GM19397 (cell line): ENCODE results near the gene TARS2.
A peak's percentile ranks its signal among the peaks of the same experiment; 100 is the strongest.

Experiments used
- ATAC-seq: cut with Tn5 transposase; IDR thresholded peaks from one replicate; pipeline ENCODE4 v1.9.1; 2021; ENCODE audit warnings: mild to moderate bottlenecking, moderate library complexity; ENCODE audit not compliant: unreplicated experiment

TARS2 gene

GRCh38 chr1:150486966-150487762 is at the start of gene TARS2:
TSS of gene TARS2 (plus strand) at chr1:150487419. CDS start at chr1:150487451, 32 bp downstream.
- ATAC-seq: peak; percentile 98

DNA sequence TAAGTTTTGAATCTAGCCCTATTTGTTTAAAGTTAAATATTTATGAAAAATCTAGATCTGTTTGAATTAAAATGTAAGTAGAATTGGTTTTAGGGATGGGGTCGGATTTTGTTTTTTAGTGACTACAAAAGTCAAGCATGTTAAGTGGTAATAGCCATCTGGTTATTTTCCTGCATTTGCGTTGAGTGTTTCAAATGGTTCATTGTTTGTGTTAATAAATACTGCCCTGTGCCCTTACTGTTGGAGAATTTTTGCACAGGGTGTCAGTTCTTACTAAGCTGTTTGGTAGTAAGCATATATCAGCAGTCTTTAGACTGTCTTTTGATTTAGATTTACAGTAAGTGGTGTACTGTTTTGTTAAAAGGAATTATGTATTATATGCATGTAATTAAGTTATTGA is 46.1 kb upstream of the TARS2 start:
- no peak for ATAC-seq

GRCh38 chr1:150444232-150444631 is 43.0 kb upstream of the TARS2 start:
- ATAC-seq: no peak

DNA sequence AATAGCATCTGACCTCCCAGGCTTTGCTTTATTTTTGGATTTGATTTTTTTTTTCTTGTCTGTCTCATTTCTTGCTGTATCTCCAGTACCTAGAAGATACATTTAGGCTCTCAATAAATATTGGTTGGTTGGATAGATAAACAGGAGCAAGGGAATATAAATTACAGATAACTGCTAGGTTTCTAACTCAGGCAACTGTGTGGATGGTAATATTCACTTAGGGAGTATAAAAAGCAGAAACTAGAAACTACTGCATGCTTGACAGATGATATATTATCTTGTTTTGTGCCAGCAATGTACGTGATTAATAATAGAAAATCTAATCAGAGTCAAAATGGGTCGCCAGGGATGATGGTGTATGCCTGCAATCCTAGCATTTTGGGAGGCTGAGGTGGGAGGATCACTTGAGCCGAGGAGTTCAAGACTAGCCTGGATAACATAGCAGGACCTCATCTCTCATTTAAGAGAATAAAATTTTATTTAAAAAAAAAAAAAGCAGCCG is 31.0 kb upstream of the TARS2 start:
- ATAC-seq: no peak

- ATAC-seq: no peak
These were observed 22.8 kb upstream of the TARS2 start for GRCh38 chr1:150464422-150464826.

- ATAC-seq: no peak
These were observed 20.3 kb upstream of the TARS2 start for GRCh38 chr1:150466964-150467363.

DNA sequence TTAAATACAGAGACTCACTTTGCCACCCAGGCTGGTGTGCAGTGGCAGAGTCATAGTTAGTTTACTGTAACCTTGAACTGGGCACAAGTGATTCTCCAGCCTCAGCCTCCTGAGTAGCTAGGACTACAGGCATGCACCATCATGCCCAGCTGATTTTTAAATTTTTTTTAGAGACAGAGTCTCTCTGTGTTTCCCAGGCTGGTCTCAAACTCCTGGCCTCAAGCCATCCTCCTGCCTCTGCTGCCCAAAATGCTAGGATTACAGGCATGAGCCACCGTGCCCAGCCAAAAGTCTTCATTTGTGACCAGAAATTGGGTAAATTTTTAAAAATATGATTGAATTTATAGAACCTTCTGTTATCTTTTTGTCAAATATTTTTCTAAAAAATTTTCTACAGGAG is 17.9 kb upstream of the TARS2 start:
- ATAC-seq: no peak

GRCh38 chr1:150472601-150473200 is 14.5 kb upstream of the TARS2 start:
- ATAC-seq: no peak

DNA sequence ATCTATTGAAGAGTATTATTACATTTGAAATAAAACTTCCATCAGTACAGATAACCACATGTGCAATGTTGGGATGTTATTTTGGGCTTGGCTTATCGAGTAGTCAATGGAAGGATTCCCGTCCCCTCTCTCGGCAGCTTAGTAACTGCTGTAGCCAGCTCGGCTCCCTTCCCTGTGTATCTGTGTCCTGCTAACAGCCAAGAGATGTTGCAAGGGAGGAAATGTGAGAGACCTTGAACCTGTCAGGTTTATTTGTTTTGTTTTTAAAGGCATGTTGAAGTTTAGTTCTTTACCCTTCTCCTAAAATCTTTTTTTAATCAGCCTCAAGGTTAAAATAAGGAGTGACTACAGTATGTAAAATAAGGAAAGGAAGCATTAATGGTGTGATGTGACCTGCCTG is 13.6 kb upstream of the TARS2 start:
- no peak for ATAC-seq

DNA sequence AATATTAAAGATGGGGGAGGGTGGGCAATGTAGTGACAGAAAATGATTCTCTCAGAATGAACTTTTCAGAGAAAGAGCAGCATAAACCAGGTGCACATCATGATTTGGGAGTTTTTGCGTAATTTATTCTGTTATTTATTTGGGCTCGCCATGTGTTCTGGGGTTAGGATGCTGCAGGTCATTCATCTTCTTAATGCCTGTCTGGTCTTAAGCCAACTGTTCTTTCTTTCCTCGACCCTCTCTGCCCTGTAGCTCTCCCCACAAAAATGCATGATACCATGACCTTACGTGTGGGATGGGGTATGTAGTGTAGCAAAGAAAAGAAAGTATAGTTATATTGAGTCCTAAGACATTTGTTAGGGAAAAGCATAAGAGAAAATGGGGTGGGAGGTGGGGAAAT is 12.3 kb upstream of the TARS2 start:
- ATAC-seq: no peak

DNA sequence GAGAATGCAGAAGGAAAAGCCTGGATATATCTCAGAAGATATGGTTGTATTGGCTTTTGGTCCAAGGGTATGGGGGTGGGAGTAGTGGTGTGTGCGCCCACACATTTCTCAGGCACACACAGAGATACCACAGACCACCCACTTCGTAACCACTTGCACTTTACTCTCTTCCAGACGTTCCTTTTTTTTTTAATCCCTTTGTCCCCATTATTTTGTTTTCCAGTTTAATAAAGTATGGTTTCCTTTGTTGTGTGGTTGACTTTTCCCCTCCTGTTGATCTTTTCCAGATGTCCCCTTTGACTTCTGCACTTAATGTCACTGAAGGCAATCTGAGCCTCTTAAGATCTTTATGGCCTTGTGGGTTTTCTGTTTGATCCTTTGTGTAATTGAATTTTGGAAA is 10.5 kb upstream of the TARS2 start:
- ATAC-seq: no peak

DNA sequence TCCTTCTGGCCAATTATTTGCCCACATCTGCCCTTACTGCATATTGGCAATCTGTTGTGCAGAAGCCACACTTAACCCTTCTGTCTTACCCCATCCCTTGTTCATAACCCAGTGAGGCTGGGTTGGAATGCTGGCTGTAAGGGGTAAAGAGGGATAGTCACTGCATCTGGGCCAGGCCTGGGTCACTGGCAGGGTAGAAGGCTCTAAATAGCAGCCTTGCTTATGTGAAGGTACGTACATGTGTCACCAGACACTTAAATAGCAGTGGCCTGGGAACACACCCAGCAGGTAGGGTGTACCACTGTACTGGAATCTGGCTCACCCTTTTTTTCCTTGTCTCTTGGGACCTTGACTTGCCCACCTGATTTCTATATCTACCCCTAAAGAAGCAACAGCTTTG is 9.9 kb upstream of the TARS2 start:
- no peak for ATAC-seq

- no peak for ATAC-seq
These were observed 9.5 kb upstream of the TARS2 start for GRCh38 chr1:150477733-150478132.

GRCh38 chr1:150479370-150479769 is 7.8 kb upstream of the TARS2 start:
- no peak for ATAC-seq

DNA sequence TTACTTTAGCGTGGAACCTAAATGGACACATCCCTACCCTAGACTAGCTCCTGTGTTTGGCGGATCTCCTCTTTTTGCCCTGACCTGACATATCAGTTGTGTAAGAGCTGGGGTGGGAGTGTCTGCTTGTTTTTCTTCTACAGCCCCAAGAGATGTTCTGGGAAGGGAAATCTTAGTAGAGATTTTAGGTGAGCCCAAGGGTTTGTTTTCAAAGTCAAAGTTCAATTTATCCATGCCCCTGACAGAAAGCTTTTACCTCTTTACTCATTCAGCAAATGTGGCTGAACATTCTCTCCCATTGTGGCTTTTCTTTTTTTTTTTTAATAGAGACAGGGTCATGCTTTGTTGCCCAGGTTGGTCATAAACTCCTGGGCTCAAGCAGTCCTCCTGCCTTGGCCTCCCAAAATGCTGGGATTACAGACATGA is 7.3 kb upstream of the TARS2 start:
- no peak for ATAC-seq

GRCh38 chr1:150484431-150484830 is 2.8 kb upstream of the TARS2 start:
- ATAC-seq: no peak

DNA sequence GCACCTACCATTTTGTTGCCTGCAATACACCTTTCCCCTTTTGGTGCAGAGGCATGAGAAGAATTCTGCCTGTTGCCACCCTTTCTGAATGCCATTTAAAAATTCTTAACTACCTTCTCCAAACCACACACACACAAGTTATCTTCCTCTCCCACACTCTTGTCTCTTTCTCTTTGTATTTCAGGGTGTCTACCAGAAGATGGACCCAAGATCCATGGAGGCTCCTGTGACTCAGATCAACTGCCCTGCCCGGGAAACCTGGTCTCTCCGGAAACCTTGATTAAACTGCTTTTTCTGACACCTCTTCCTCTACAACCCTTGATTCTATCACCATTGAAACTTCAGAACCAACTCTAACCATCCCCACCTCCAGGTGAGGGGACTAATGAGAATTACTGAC is 2.4 kb upstream of the TARS2 start:
- no peak for ATAC-seq

GRCh38 chr1:150487763-150488115 is 520 bp downstream of the TARS2 start:
- no peak for ATAC-seq

- ATAC-seq: no peak
These were observed 6.0 kb downstream of the TARS2 start for GRCh38 chr1:150493175-150493574.

- ATAC-seq: no peak
These were observed 11.1 kb downstream of the TARS2 start for GRCh38 chr1:150498342-150498741.

- ATAC-seq: no peak
These were observed 18.2 kb downstream of the TARS2 start for GRCh38 chr1:150505431-150505830.
